A673 (cell line): ENCODE results near the gene CPN2. TPM values are rescaled to one million over a fixed set of nuclear protein-coding genes. Genes with fewer than 3 reads are reported as not detected.
A peak's percentile ranks its signal among the peaks of the same experiment; 100 is the strongest.

Experiments
- BruUV-seq: library from RNA; stranded (reverse); fragments of 400-500 nt; replicated peaks from 2 replicates; lab custom pipeline; 2021; lab: Mats Ljungman, UMichigan
- CTCF ChIA-PET: fragments of 300-600 bp; sonication (Branson Sonifier 250); formaldehyde crosslinking; loops from one replicate; lab custom pipeline; 2022; ENCODE audit warnings: antibody characterized with exemption; lab: Charles Lee
- POLR2A ChIA-PET: fragments of 300-600 bp; sonication (Branson Sonifier 250); formaldehyde crosslinking; loops from one replicate; lab custom pipeline; 2022; ENCODE audit warnings: antibody characterized with exemption; ENCODE audit not compliant: low non-redundant PET; lab: Charles Lee
- DNase-seq: peaks from one replicate; pipeline ENCODE4 v3.0.0-alpha.2; 2015; ENCODE audit warnings: low spot score
- H3K27ac ChIP-seq: fragments of 200-600 bp; sonication (generic); 2 replicates; pipeline ENCODE4 v1.5.1; 2016; ENCODE audit warnings: mixed run types, low read depth, mild to moderate bottlenecking, mixed read lengths, antibody characterized with exemption, low read length; ENCODE audit not compliant: poor library complexity, severe bottlenecking
- H3K27me3 ChIP-seq: fragments of 200-600 bp; sonication (generic); replicated peaks from 2 replicates; pipeline ENCODE4 v1.6.1; 2017; ENCODE audit warnings: mixed run types, low read depth, mild to moderate bottlenecking, mixed read lengths, antibody characterized with exemption, low read length; ENCODE audit not compliant: insufficient read depth, poor library complexity
- H3K36me3 ChIP-seq: fragments of 200-600 bp; sonication (generic); 2 replicates; pipeline ENCODE4 v1.6.1; 2016; ENCODE audit warnings: mixed run types, mild to moderate bottlenecking, mixed read lengths, antibody characterized with exemption, low read length; ENCODE audit not compliant: insufficient read depth, poor library complexity, severe bottlenecking
- H3K4me1 ChIP-seq: fragments of 200-600 bp; sonication (generic); 2 replicates; pipeline ENCODE4 v1.6.1; 2017; ENCODE audit warnings: mixed run types, mild to moderate bottlenecking, mixed read lengths, antibody characterized with exemption, low read length; ENCODE audit not compliant: insufficient read depth, poor library complexity, severe bottlenecking
- H3K4me3 ChIP-seq: fragments of 200-600 bp; sonication (generic); 2 replicates; pipeline ENCODE4 v1.5.1; 2016; ENCODE audit warnings: low read depth, mixed run types, mild to moderate bottlenecking, mixed read lengths, low read length; ENCODE audit not compliant: poor library complexity, severe bottlenecking
- H3K9me3 ChIP-seq: fragments of 200-600 bp; sonication (generic); 2 replicates; pipeline ENCODE4 v1.6.1; 2016; ENCODE audit warnings: mixed run types, low read depth, mild to moderate bottlenecking, mixed read lengths, antibody characterized with exemption, low read length; ENCODE audit not compliant: poor library complexity, severe bottlenecking
- CTCF ChIP-seq: fragments of 300-800, 200-600 bp; sonication (generic); conservative IDR thresholded peaks from 2 replicates; pipeline ENCODE4 v1.5.1; 2017; ENCODE audit warnings: low read depth, mild to moderate bottlenecking, antibody characterized with exemption, low read length, moderate library complexity, mixed read lengths
- EZH2 ChIP-seq: fragments of 200-600 bp; sonication (generic); IDR thresholded peaks from 2 replicates; pipeline ENCODE4 v1.6.1; 2017; ENCODE audit warnings: borderline replicate concordance, low read depth, mild to moderate bottlenecking, mixed read lengths, antibody characterized with exemption, low read length; ENCODE audit not compliant: poor library complexity, severe bottlenecking
- intact Hi-C: fragments of 100-400 bp; cut with micrococcal nuclease; formaldehyde crosslinking; loops from one replicate; pipeline ENCODE4 v1.10.0; 2022; ENCODE audit not compliant: unreplicated experiment
- total RNA-seq: library from RNA; stranded (reverse); gene quantifications from 2 replicates; pipeline ENCODE4 v1.2.3, GENCODE V29; 2021

Gene CPN2
- total RNA-seq, 1 experiment from 2014 or later: not detected

DNA sequence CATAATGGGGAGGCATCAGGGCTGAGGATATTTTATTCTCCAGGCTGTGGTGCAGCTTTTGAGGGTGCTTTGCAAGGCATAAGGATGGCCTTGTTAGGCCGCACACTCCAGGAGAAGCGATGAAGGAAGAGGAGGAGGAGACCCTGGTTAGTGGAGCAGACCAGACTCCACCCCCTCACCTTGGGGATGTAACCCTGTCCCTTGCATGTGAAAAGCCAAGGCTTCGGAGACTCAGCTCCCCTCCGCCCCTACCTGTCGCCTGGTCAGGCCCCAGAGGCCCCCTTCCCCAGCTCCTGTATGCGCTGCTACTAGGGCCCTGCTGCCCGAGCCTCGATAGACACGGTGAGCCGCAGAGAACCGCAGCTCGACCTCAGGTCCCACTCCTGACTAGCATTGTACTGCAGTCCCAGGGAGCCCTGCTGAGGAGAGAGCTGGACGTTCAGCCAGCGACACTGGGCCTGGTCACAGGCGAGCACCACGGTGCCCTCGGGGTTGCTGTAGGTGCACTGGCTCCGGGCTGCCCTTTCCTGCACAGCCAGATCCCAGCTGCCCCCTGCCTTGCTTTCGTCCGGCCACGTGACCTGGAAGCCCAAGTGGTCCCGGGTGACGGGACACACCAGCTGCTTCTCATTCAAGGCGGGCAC, 10.2 kb downstream of the CPN2 start:
- H3K27ac ChIP-seq: no peak overlapping the region
- ChIA-PET POLR2A (no interaction called here), CTCF (no interaction called here)
- no TSS peak for BruUV-seq
- H3K4me1 ChIP-seq: no peaks in the 10 kb centered on the region
- intact Hi-C loops: no loop called here
- DNase-seq: no peak
- no peaks in the 10 kb centered on the region for H3K36me3 ChIP-seq
- TF ChIP-seq CTCF: no peak
- no peak overlapping the region for H3K4me3 ChIP-seq
- no peaks in the 10 kb centered on the region for H3K27me3 ChIP-seq
- H3K9me3 ChIP-seq: no peaks in the 10 kb centered on the region

GRCh38 chr3:194339840-194340239, 11.3 kb downstream of the CPN2 start:
- intact Hi-C loops: loop anchor here (10.0 kb wide), 2 partner anchors 295 to 925 kb away; partner anchors contain the start of gene TMEM44
- POLR2A ChIA-PET: no interaction called here
- no peak overlapping the region for H3K4me3 ChIP-seq
- no peak overlapping the region for H3K27ac ChIP-seq
- no peaks in the 10 kb centered on the region for H3K36me3 ChIP-seq
- no TSS peak for BruUV-seq
- H3K27me3 ChIP-seq: no peaks in the 10 kb centered on the region
- no peaks in the 10 kb centered on the region for H3K9me3 ChIP-seq
- TF ChIP-seq CTCF (no peak), EZH2 (no peak)
- CTCF ChIA-PET: interaction anchor here (0.7 kb wide), 1 partner anchor 411 kb away, joined by 3 read pairs; no protein-coding TSS in a partner anchor
- no peaks in the 10 kb centered on the region for H3K4me1 ChIP-seq
- DNase-seq: no peak

GRCh38 chr3:194339356-194339755, 11.8 kb downstream of the CPN2 start:
- BruUV-seq: no TSS peak
- ChIA-PET CTCF (interaction anchor here (0.7 kb wide), 1 partner anchor 411 kb away, joined by 3 read pairs; no protein-coding TSS in a partner anchor), POLR2A (no interaction called here)
- no peaks in the 10 kb centered on the region for H3K36me3 ChIP-seq
- no peaks in the 10 kb centered on the region for H3K9me3 ChIP-seq
- TF ChIP-seq CTCF (peak; percentile 53), EZH2 (no peak)
- no peaks in the 10 kb centered on the region for H3K27me3 ChIP-seq
- no peak overlapping the region for H3K27ac ChIP-seq
- intact Hi-C loops: loop anchor here (10.0 kb wide), 2 partner anchors 295 to 925 kb away; partner anchors contain the start of gene TMEM44
- H3K4me3 ChIP-seq: no peak overlapping the region
- no peaks in the 10 kb centered on the region for H3K4me1 ChIP-seq
- no peak for DNase-seq
